ENCODE measurements around the gene MSRB3. TPM values are rescaled to one million over a fixed set of nuclear protein-coding genes. Genes with fewer than 3 reads are reported as not detected.

The MSRB3 gene
- total RNA-seq, 6 experiments from 2014 or later: 1.4 to 5.6 (median 2.6) TPM

DNA sequence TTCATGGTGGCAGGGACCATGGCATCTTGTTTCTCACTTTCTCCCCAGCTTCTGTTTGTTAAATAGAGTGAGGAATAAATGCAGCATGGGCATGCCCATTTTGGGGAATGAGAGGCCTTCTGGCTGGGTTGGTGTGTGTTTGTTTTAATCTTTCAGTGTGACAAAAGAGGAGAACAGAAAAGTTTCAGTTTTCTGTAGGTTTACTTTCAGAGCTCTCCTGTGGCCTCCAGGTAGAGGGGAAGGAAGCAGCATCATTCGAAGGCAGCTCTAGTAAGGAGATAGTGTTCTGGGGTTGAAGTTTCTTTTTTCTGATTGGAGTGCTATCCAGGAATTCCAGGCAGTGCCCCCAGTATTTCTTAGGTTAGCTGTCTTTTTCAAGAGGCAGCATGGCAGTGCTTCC lies 15.3 kb downstream of the MSRB3 start:
- Histone ChIP-seq H3K4me1 (no peaks in the 10 kb centered on the region), H3K9me3 (no peaks in the 10 kb centered on the region), H3K36me3 (no peaks in the 10 kb centered on the region), H3K4me3 (no peak overlapping the region), H3K27me3 (no peaks in the 10 kb centered on the region), H3K27ac (no peak overlapping the region)
- DNase-seq (no peak), ATAC-seq (no peak)
- intact Hi-C loops (cut with DNase I): no loop called here
- TF ChIP-seq POLR2A (IDR thresholded peaks at IDR 0.05): no peak
- TF ChIP-seq, protein P1, sequence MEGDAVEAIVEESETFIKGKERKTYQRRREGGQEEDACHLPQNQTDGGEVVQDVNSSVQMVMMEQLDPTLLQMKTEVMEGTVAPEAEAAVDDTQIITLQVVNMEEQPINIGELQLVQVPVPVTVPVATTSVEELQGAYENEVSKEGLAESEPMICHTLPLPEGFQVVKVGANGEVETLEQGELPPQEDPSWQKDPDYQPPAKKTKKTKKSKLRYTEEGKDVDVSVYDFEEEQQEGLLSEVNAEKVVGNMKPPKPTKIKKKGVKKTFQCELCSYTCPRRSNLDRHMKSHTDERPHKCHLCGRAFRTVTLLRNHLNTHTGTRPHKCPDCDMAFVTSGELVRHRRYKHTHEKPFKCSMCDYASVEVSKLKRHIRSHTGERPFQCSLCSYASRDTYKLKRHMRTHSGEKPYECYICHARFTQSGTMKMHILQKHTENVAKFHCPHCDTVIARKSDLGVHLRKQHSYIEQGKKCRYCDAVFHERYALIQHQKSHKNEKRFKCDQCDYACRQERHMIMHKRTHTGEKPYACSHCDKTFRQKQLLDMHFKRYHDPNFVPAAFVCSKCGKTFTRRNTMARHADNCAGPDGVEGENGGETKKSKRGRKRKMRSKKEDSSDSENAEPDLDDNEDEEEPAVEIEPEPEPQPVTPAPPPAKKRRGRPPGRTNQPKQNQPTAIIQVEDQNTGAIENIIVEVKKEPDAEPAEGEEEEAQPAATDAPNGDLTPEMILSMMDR (IDR thresholded peaks at IDR 0.05): no peak
- 43% methylated on average over 1 of the region's 1 CpG for WGBS (ENCODE audit: insufficient coverage, low coverage, low lambda C conversion rate, missing lambda C conversion rate)

DNA sequence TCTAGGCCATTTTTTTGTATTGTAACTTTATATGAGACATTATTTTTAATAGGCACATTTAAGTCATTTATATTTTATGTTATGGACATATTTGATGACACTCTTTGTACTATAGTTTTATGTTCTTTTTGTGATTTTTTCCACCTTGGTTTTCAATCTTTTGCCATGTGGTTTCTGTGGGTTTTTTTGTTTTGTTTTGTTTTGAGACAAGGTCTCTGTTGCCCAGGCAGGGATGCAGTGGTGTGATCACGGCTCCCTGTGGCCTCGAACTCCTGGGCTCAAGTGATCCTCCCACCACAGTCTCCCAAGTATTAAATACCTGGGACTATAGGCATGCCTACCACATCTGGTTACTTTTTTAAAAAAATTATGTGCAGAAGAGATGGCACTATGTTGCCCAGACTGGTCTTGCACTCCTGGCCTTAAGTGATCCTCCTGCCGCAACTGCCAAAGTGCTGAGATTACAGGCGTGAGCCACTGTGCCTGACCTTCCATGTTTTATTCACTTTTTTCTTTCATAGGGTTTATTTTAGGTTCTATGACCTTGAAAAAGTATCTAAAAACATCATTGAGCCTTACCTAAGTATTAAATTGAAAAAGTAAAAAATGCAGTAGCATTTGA lies 16.3 kb downstream of the MSRB3 start:
- WGBS (ENCODE audit: insufficient coverage, low coverage, low lambda C conversion rate, missing lambda C conversion rate): 71% methylated on average over 4 of the region's 4 CpGs
- no peaks in the 10 kb centered on the region for H3K4me1 ChIP-seq

DNA sequence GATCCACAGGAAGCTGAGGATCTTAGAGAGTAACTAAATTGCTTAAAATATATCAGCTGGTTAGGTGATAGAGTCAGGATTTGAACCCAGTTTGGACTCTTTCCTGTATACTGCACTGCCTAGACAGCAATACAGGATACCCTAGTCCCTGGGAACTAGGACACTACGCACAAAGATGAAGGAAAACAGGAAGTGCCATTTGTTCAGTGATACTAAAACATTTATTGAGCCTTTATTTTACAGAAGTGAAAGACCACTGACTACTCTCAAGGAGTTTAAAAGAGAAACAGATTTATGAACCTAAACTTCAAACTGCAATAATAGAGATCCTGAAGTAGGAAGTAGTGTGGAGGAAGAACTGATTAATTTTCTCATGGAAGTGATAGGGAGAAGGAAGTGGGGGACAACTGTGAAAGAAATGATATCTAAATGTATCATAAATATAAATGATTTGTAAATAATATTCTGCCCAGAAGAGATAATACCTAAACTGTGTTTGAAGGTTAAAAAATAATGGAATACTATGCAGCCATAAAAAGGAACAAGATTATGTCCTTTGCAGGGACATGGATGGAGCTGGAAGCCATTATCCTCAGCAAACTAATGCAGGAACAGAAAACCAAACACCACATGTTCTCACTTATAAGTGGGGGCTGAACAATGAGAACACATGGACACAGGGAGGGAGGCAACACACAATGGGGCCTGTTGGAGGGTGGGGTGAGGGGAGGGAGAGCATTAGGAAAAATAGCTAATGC lies 18.2 kb downstream of the MSRB3 start:
- DNase-seq: no peak
- H3K4me3 ChIP-seq: no peak overlapping the region
- no peaks in the 10 kb centered on the region for H3K27me3 ChIP-seq
- 38% methylated on average over 1 of the region's 1 CpG for WGBS (ENCODE audit: insufficient coverage, low coverage, low lambda C conversion rate, missing lambda C conversion rate)
- intact Hi-C loops (cut with DNase I): no loop called here
- H3K4me1 ChIP-seq: no peaks in the 10 kb centered on the region
- no peaks in the 10 kb centered on the region for H3K9me3 ChIP-seq
- TF ChIP-seq, protein P1 (IDR thresholded peaks at IDR 0.05): no peak
- no peak for TF ChIP-seq POLR2A (IDR thresholded peaks at IDR 0.05)
- H3K27ac ChIP-seq: no peak overlapping the region
- no peaks in the 10 kb centered on the region for H3K36me3 ChIP-seq
- ATAC-seq: no peak

More for the DNA sequence above, 16.3 kb downstream of the MSRB3 start:
- DNase-seq (no peak), ATAC-seq (no peak)
- Histone ChIP-seq H3K36me3 (no peaks in the 10 kb centered on the region), H3K9me3 (no peaks in the 10 kb centered on the region), H3K4me3 (no peak overlapping the region), H3K27me3 (no peaks in the 10 kb centered on the region), H3K27ac (no peak overlapping the region)
- TF ChIP-seq POLR2A (IDR thresholded peaks at IDR 0.05): no peak
- TF ChIP-seq, protein P1 (IDR thresholded peaks at IDR 0.05): no peak
- intact Hi-C loops (cut with DNase I): no loop called here

DNA sequence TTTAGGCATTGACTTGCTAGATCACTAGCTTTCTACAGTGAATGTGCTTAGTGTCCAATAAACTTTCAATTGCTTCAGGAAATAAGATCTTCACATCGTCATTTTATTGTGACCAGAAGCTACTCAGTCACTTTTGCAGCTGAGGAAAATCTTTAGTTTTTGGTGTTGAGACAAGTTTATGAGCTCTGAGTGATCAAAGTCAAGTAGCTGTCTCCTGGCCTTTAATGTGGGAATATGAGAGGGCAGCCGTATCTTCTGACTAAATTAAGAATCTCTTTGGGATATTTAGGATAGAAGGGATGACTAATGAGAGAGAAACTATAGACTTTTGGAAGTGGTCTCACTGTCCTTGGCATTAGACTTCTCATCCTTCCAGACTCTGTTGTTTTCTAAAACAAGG lies 21.6 kb downstream of the MSRB3 start:
- Histone ChIP-seq H3K4me3 (no peak overlapping the region), H3K27ac (no peak overlapping the region), H3K27me3 (no peaks in the 10 kb centered on the region), H3K36me3 (no peaks in the 10 kb centered on the region), H3K9me3 (no peaks in the 10 kb centered on the region), H3K4me1 (no peaks in the 10 kb centered on the region)
- 65% methylated on average over 2 of the region's 2 CpGs for WGBS (ENCODE audit: insufficient coverage, low coverage, low lambda C conversion rate, missing lambda C conversion rate)
- intact Hi-C loops (cut with DNase I): no loop called here
- ATAC-seq (no peak), DNase-seq (no peak)
- TF ChIP-seq, protein P1 (IDR thresholded peaks at IDR 0.05): no peak
- no peak for TF ChIP-seq POLR2A (IDR thresholded peaks at IDR 0.05)
